Stomach (tissue), 4 donors: Measurements from ENCODE around the gene ACACA.
"Not testable (repeated sequence)": the region's sequence is repeated elsewhere in the genome, so short reads cannot be mapped to it uniquely, and the experiment has no call there.

Experiments
- CTCF ChIP-seq, 7 experiments: fragments of 450-650 bp in 4 of 7; fragments of 200-600 bp in 3 of 7; sonication (generic) in 3 of 7; IDR thresholded peaks; one replicate each; pipeline ENCODE4 v1.5.1; 2016 to 2019; ENCODE audit warnings: antibody characterized with exemption in 7 of 7, control low read depth in 2 of 7, mild to moderate bottlenecking in 1 of 7
- EP300 ChIP-seq: sonication (generic); formaldehyde crosslinking; IDR thresholded peaks from one replicate; pipeline ENCODE4 v1.6.1; 2017; ENCODE audit warnings: antibody characterized with exemption
- POLR2A ChIP-seq, 4 donors: fragments of 450-650 bp; IDR thresholded peaks; one replicate each; pipeline ENCODE4 v1.6.1; 2016; ENCODE audit warnings: antibody characterized with exemption in 4 of 4, control low read depth in 2 of 4, mild to moderate bottlenecking in 1 of 4, moderate library complexity in 1 of 4

- not testable (repeated sequence) for TF ChIP-seq POLR2A (IDR thresholded peaks at IDR 0.05); CTCF (IDR thresholded peaks at IDR 0.05); EP300
These were observed 49.7 kb downstream of the ACACA start for GRCh38 chr17:37356796-37357569.
